Gastrocnemius medialis (tissue), 4 donors: ENCODE data around the gene INPP5F. TPM values are rescaled to one million over a fixed set of nuclear protein-coding genes. Genes with fewer than 3 reads are reported as not detected.

Experiments used
- ATAC-seq, 2 donors: fragments of 150-250 bp; one replicate each; pipeline ENCODE4 v1.9.1; 2016
- DNase-seq, 2 donors: peaks; one replicate each; pipeline ENCODE4 v3.0.0-alpha.2; 2019
- H3K27ac ChIP-seq, 4 donors: fragments of 200-600 bp; sonication (generic); 1 replicate in 1 of 4; 2 replicates in 3 of 4; pipeline ENCODE4 v1.5.1; 2016 to 2018; ENCODE audit warnings: mild to moderate bottlenecking in 2 of 4, moderate library complexity in 1 of 4
- H3K27me3 ChIP-seq, 3 donors: fragments of 200-600 bp; sonication (generic) in 2 of 3; 1 replicate in 1 of 3; 2 replicates in 2 of 3; pipeline versions ENCODE4 v1.5.1 to v1.6.0; 2016 to 2019; ENCODE audit warnings: mild to moderate bottlenecking in 1 of 3, moderate library complexity in 1 of 3
- H3K36me3 ChIP-seq, 2 donors: fragments of 200-600 bp; sonication (generic) in 1 of 2; one replicate each; pipeline ENCODE4 v1.5.1; 2017 to 2018
- H3K4me1 ChIP-seq, 2 donors: fragments of 200-600 bp; sonication (generic) in 1 of 2; one replicate each; pipeline ENCODE4 v1.5.1; 2016 to 2017; ENCODE audit warnings: mild to moderate bottlenecking in 2 of 2
- H3K4me3 ChIP-seq, 4 donors: fragments of 200-600 bp; sonication (generic) in 3 of 4; 1 replicate in 1 of 4; 2 replicates in 3 of 4; pipeline ENCODE4 v1.5.1; 2016 to 2019; ENCODE audit warnings: mild to moderate bottlenecking in 2 of 4
- H3K9me3 ChIP-seq, 3 donors: fragments of 200-600 bp; sonication (generic) in 2 of 3; 1 replicate in 1 of 3; 2 replicates in 2 of 3; pipeline ENCODE4 v1.5.1; 2016 to 2019
- POLR2A ChIP-seq, 2 donors: fragments of 450-650 bp; IDR thresholded peaks; one replicate each; pipeline ENCODE4 v1.6.1; 2017; ENCODE audit warnings: antibody characterized with exemption in 2 of 2, mild to moderate bottlenecking in 2 of 2, moderate library complexity in 2 of 2
- in situ Hi-C, 4 donors: fragments of 200-750 bp; cut with MboI; loops; one replicate each; pipeline versions ENCODE4 v1.15.0 to v1.8.0; 2017; ENCODE audit warnings: low sequenced_read_pairs in 4 of 4
- intact Hi-C: fragments of 100-400 bp; cut with DNase I; formaldehyde crosslinking; loops from one replicate; pipeline ENCODE4 v1.15.1; 2023; ENCODE audit warnings: low total_unique reads
- total RNA-seq, 4 donors: library from RNA; depleted of rRNA; stranded (reverse); fragments of >200 nt; gene quantifications; one replicate each; pipeline versions ENCODE4 v1.1.0 to v1.2.3, GENCODE V29; 2016
- TF ChIP-seq, protein P1 (sequence below), 5 experiments: fragments of 450-650 bp in 3 of 5; fragments of 200-600 bp in 2 of 5; sonication (generic) in 2 of 5; IDR thresholded peaks in 4 of 5; conservative IDR thresholded peaks in 1 of 5; 1 replicate in 4 of 5; 2 replicates in 1 of 5; pipeline ENCODE4 v1.5.1; 2016 to 2019; ENCODE audit warnings: antibody characterized with exemption in 5 of 5, mild to moderate bottlenecking in 3 of 5, moderate library complexity in 3 of 5

Gene INPP5F
- total RNA-seq, 4 donors from 2014 or later = 8.7 to 11.6 (median 10.5) TPM

- H3K27me3 ChIP-seq = no peaks in the 10 kb centered on the region
- DNase-seq (no peak), ATAC-seq (no peak)
- no peaks in the 10 kb centered on the region for H3K4me1 ChIP-seq
- intact Hi-C loops = no loop called here
- no peak overlapping the region for H3K4me3 ChIP-seq
- no peak overlapping the region for H3K27ac ChIP-seq
- TF ChIP-seq, protein P1, sequence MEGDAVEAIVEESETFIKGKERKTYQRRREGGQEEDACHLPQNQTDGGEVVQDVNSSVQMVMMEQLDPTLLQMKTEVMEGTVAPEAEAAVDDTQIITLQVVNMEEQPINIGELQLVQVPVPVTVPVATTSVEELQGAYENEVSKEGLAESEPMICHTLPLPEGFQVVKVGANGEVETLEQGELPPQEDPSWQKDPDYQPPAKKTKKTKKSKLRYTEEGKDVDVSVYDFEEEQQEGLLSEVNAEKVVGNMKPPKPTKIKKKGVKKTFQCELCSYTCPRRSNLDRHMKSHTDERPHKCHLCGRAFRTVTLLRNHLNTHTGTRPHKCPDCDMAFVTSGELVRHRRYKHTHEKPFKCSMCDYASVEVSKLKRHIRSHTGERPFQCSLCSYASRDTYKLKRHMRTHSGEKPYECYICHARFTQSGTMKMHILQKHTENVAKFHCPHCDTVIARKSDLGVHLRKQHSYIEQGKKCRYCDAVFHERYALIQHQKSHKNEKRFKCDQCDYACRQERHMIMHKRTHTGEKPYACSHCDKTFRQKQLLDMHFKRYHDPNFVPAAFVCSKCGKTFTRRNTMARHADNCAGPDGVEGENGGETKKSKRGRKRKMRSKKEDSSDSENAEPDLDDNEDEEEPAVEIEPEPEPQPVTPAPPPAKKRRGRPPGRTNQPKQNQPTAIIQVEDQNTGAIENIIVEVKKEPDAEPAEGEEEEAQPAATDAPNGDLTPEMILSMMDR (IDR thresholded peaks at IDR 0.05 in 4 of 5, conservative IDR thresholded peaks at IDR 0.05 in 1 of 5) = no peak
- no peak for TF ChIP-seq POLR2A (IDR thresholded peaks at IDR 0.05)
- no peaks in the 10 kb centered on the region for H3K9me3 ChIP-seq
- in situ Hi-C loops = no loop called here
- peaks cover 0 to 10% of the 10 kb centered on the region in 2 donors for H3K36me3 ChIP-seq
These were observed 70.2 kb downstream of the INPP5F start for GRCh38 chr10:119796039-119796438.

DNA sequence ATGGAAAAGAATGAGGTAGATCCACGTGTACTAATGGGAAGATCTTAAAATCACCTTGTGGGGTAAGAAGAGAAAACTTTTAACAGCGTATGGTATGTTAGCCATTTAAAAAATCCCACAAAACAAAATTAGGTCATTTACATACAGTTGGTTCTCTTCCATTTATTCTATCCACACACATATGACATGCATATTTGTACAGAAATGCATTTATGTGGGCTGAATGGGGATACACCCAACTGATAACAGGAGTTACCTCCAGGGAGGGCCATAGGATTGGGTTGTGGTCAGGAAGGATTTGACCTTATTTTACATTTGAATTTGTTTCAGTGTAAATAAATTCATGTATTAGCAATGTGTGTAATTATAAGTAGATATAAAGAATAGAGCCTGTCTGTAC lies 75.3 kb downstream of the INPP5F start:
- peaks cover 0 to 4% of the 10 kb centered on the region in 2 donors for H3K4me1 ChIP-seq
- H3K9me3 ChIP-seq = no peaks in the 10 kb centered on the region
- H3K36me3 ChIP-seq = peaks cover 0 to 23% of the 10 kb centered on the region in 2 donors
- TF ChIP-seq POLR2A (IDR thresholded peaks at IDR 0.05) = no peak
- TF ChIP-seq, protein P1 (IDR thresholded peaks at IDR 0.05 in 4 of 5, conservative IDR thresholded peaks at IDR 0.05 in 1 of 5) = no peak
- ATAC-seq (no peak), DNase-seq (no peak)
- H3K27me3 ChIP-seq = no peaks in the 10 kb centered on the region
- no peak overlapping the region for H3K27ac ChIP-seq
- intact Hi-C loops (no loop called here), in situ Hi-C loops (no loop called here)
- H3K4me3 ChIP-seq = no peak overlapping the region

DNA sequence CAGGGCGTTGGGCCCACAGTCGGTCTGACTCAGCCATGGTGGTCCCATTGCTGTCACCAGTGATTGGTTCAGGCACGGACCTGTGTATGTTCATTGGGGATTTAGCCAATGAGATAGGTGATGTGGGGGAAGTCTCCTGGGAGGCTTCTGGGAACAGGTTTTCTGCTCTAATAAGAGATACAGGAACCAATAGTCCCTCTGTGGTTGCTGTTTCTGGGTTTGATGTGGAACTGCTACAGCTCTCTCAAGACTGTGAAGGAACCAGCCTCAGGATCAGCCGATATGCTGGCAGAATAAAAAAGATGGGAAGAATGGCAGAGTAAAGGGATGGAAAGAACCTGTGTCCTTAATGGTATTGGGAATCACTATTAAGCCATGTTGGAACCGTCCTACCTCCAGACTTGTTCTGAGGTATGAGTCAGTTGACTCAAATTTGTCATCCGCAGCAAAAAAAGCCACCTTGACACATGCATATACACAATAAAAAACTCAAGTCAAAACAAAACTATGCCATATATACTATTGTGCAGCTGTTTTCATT lies 76.2 kb downstream of the INPP5F start:
- no peaks in the 10 kb centered on the region for H3K9me3 ChIP-seq
- ATAC-seq (no peak), DNase-seq (no peak)
- H3K4me1 ChIP-seq = peaks cover 0 to 4% of the 10 kb centered on the region in 2 donors
- H3K36me3 ChIP-seq = peaks cover 0 to 15% of the 10 kb centered on the region in 2 donors
- TF ChIP-seq, protein P1 (IDR thresholded peaks at IDR 0.05 in 4 of 5, conservative IDR thresholded peaks at IDR 0.05 in 1 of 5) = no peak
- TF ChIP-seq POLR2A (IDR thresholded peaks at IDR 0.05) = no peak
- intact Hi-C loops = no loop called here
- in situ Hi-C loops = no loop called here
- H3K27ac ChIP-seq = no peak overlapping the region
- H3K27me3 ChIP-seq = no peaks in the 10 kb centered on the region
- no peak overlapping the region for H3K4me3 ChIP-seq

DNA sequence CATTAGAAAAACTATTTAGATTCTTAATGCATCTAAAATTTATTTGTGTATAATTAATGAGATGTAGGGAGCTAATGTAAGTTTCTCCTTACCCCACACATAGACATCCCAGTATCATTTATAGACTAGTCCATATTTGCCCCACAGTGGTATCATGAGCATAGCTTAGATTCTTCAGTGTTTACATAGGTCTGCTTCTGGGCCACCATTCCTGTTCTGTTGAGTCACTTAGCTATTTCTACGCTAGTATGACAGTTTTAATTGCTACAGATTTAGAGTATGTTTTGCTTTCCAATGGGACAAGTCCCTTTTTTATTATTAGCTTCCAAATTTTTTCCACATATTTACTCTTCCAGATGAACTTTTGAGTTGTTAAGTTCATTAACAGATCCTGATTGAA lies 77.4 kb downstream of the INPP5F start:
- intact Hi-C loops (no loop called here), in situ Hi-C loops (no loop called here)
- Histone ChIP-seq H3K36me3 (peaks cover 0 to 12% of the 10 kb centered on the region in 2 donors), H3K27ac (no peak overlapping the region), H3K9me3 (no peaks in the 10 kb centered on the region), H3K27me3 (no peaks in the 10 kb centered on the region), H3K4me1 (peaks cover 0 to 4% of the 10 kb centered on the region in 2 donors), H3K4me3 (no peak overlapping the region)
- ATAC-seq (no peak), DNase-seq (no peak)
- no peak for TF ChIP-seq POLR2A (IDR thresholded peaks at IDR 0.05)
- TF ChIP-seq, protein P1 (IDR thresholded peaks at IDR 0.05 in 4 of 5, conservative IDR thresholded peaks at IDR 0.05 in 1 of 5) = no peak
